Pancreas (tissue), 8 donors: Measurements from ENCODE around the gene CCDC201. TPM values are rescaled to one million over a fixed set of nuclear protein-coding genes. Genes with fewer than 3 reads are reported as not detected.

Experiments
- polyA plus RNA-seq, 2 donors: library from polyadenylated mRNA; stranded (reverse); fragments of 200-250 nt; gene quantifications; one replicate each; pipeline ENCODE4 v1.2.3, GENCODE V29; 2013
- total RNA-seq, 6 donors: library from RNA; stranded (reverse); fragmentation: NEBNext Ultra II Directional in 4 of 6; extraction: Animal tissue kit (Norgen Biotek cat#: 25700) in 4 of 6; gene quantifications; one replicate each; pipeline versions ENCODE4 v1.2.1 to v1.2.4, GENCODE V29; 2021 to 2023
- donor health status: healthy with polysubstance abuse.
- donor health status: DM: no; HTN: no; CAD: no; lungs with moderate emphysema.
- donor health status: DM: no; HTN: no; CAD: no.
- donor health status: Bipolar disorder and iron deficiency.
- donor health status: DM: yes; HTN: yes; CAD: no.
- donor health status: DM: no; HTN: no; CAD: no.
- donor health status: DM: no; HTN: no; CAD: no.
- donor health status: DM: yes; HTN: yes; CAD: no.

Gene CCDC201
- total and polyA plus RNA-seq, 8 donors, result not detected

Other genes with a start within 250 kb of the CCDC201 start
- under 1 TPM in 1 of 6 donors, not detected in 5; 0.19 TPM for gene IGFBP1, start 15.4 kb upstream of the CCDC201 start, total RNA-seq
- gene IGFBP1, start 15.4 kb upstream of the CCDC201 start, polyA plus RNA-seq, result under 1 TPM; 0.11 to 0.12 TPM
- 10 to 100 TPM in 3 of 6 donors, 1 to 10 TPM in 3; 4.6 to 21.9 (median 10.5) TPM for gene IGFBP3, start 48.2 kb upstream of the CCDC201 start, total RNA-seq
- gene IGFBP3, start 48.2 kb upstream of the CCDC201 start, polyA plus RNA-seq, result 10 to 100 TPM; 13.1 to 27.3 TPM